H1 (cell line): ENCODE results near the gene RPS6KA2. TPM values are rescaled to one million over a fixed set of nuclear protein-coding genes. Genes with fewer than 3 reads are reported as not detected.
A peak's percentile ranks its signal among the peaks of the same experiment; 100 is the strongest.

Source experiments
- CTCF ChIA-PET: fragments of 300-600 bp; sonication (Branson Sonifier 250); formaldehyde crosslinking; loops from one replicate; lab custom pipeline; 2021; ENCODE audit not compliant: partially characterized antibody; lab: Charles Lee
- POLR2A ChIA-PET: fragments of 300-600 bp; sonication (Branson Sonifier 250); formaldehyde crosslinking; loops from one replicate; lab custom pipeline; 2021; ENCODE audit warnings: inconsistent platforms; ENCODE audit not compliant: partially characterized antibody; lab: Charles Lee
- DNase-seq, 2 experiments: peaks; one replicate each; pipeline versions ENCODE4 v3.0.0 to v3.0.0-alpha.2; 2010 to 2022; ENCODE audit warnings: low spot score in 2 of 2, low read depth in 1 of 2, mixed read lengths in 1 of 2
- FAIRE-seq: peaks from 2 replicates; lab custom pipeline; 2011; peaks lifted over from hg19 to GRCh38; lab: Jason Lieb, UNC
- H2AFZ ChIP-seq: 2 replicates; pipeline ENCODE4 v1.8.1; 2012; ENCODE audit warnings: low read length, inconsistent platforms
- H2AK5ac ChIP-seq: 2 replicates; pipeline ENCODE4 v1.6.1; 2013; ENCODE audit warnings: low read depth, low read length
- H2BK120ac ChIP-seq: replicated peaks from 2 replicates; pipeline ENCODE3; 2013; ENCODE audit warnings: low read depth, low read length, inconsistent platforms
- H2BK12ac ChIP-seq: 2 replicates; pipeline ENCODE4 v1.6.1; 2013; ENCODE audit warnings: low read depth, low read length
- H2BK15ac ChIP-seq: 2 replicates; pipeline ENCODE4 v1.6.1; 2013; ENCODE audit warnings: low read length
- H2BK20ac ChIP-seq: 2 replicates; pipeline ENCODE4 v1.6.1; 2013; ENCODE audit warnings: low read length
- H2BK5ac ChIP-seq: 2 replicates; pipeline ENCODE4 v1.6.1; 2013; ENCODE audit warnings: low read depth, low read length
- H3K14ac ChIP-seq: 2 replicates; pipeline ENCODE4 v1.6.1; 2013; ENCODE audit warnings: inconsistent platforms; ENCODE audit not compliant: insufficient read length
- H3K18ac ChIP-seq: 2 replicates; pipeline ENCODE4 v1.6.1; 2013; ENCODE audit warnings: low read length; ENCODE audit errors: extremely low read depth
- H3K23ac ChIP-seq: 2 replicates; pipeline ENCODE4 v1.6.1; 2013; ENCODE audit warnings: inconsistent platforms; ENCODE audit not compliant: insufficient read length
- H3K23me2 ChIP-seq: 2 replicates; pipeline ENCODE4 v1.6.1; 2013; ENCODE audit warnings: low read depth, low read length
- H3K27ac ChIP-seq: 2 replicates; pipeline ENCODE4 v1.6.1; 2011; ENCODE audit warnings: low read depth, low read length, inconsistent platforms
- H3K27me3 ChIP-seq, 4 experiments: replicated peaks in 1 of 4; 1 replicate in 1 of 4; 2 replicates in 3 of 4; pipeline versions ENCODE4 v1.6.1 to v1.8.1; 2011 to 2013; ENCODE audit warnings: low read length in 3 of 4, mild to moderate bottlenecking in 3 of 4, inconsistent platforms in 2 of 4, mixed read lengths in 2 of 4, moderate library complexity in 1 of 4; ENCODE audit not compliant: control insufficient read depth in 3 of 4, insufficient read depth in 3 of 4; ENCODE audit errors: extremely low read depth in 1 of 4
- H3K36me3 ChIP-seq, 4 experiments: 2 replicates each; pipeline versions ENCODE4 v1.6.1 to v1.8.1; 2011 to 2013; ENCODE audit warnings: mild to moderate bottlenecking in 4 of 4, low read length in 3 of 4, moderate library complexity in 2 of 4, control low read depth in 1 of 4, inconsistent platforms in 1 of 4; ENCODE audit not compliant: insufficient read depth in 4 of 4, control insufficient read depth in 2 of 4
- H3K4ac ChIP-seq: replicated peaks from 2 replicates; pipeline ENCODE3; 2013; ENCODE audit warnings: low read length, low read depth, mixed read lengths, inconsistent platforms; ENCODE audit not compliant: insufficient read length
- H3K4me1 ChIP-seq, 4 experiments: replicated peaks in 1 of 4; 1 replicate in 1 of 4; 2 replicates in 3 of 4; pipeline versions ENCODE4 v1.6.1 to v1.8.1; 2011 to 2013; ENCODE audit warnings: low read length in 3 of 4, inconsistent platforms in 2 of 4, mixed read lengths in 1 of 4; ENCODE audit not compliant: insufficient read depth in 4 of 4, control insufficient read depth in 3 of 4
- H3K4me2 ChIP-seq, 2 experiments: 2 replicates each; pipeline versions ENCODE4 v1.6.1 to v1.8.1; 2011 to 2013; ENCODE audit warnings: low read depth in 2 of 2, low read length in 2 of 2, control low read depth in 1 of 2, inconsistent platforms in 1 of 2, mild to moderate bottlenecking in 1 of 2; ENCODE audit not compliant: insufficient read depth in 1 of 2
- H3K4me3 ChIP-seq, 4 experiments: fragments of 200-600, 300-600 bp in 1 of 4; sonication (generic), shearing (Covaris generic), sonication (Bioruptor Twin) in 1 of 4; 2 replicates each; pipeline versions ENCODE4 v1.5.1 to v1.8.1; 2011 to 2016; ENCODE audit warnings: low read length in 4 of 4, low read depth in 3 of 4, control low read depth in 2 of 4, inconsistent platforms in 2 of 4, mild to moderate bottlenecking in 2 of 4, mixed read lengths in 1 of 4, moderate library complexity in 1 of 4; ENCODE audit not compliant: insufficient read depth in 2 of 4; ENCODE audit errors: extremely low read depth in 1 of 4
- H3K56ac ChIP-seq: replicated peaks from 2 replicates; pipeline ENCODE3; 2013; ENCODE audit warnings: low read depth, mild to moderate bottlenecking, mixed read lengths, low read length, inconsistent platforms; ENCODE audit not compliant: insufficient read length
- H3K79me1 ChIP-seq: 2 replicates; pipeline ENCODE4 v1.6.1; 2013; ENCODE audit warnings: low read depth, low read length, control low read depth
- H3K79me2 ChIP-seq, 2 experiments: 2 replicates each; pipeline versions ENCODE4 v1.6.1 to v1.8.1; 2012 to 2013; ENCODE audit warnings: low read length in 2 of 2, mild to moderate bottlenecking in 2 of 2, inconsistent platforms in 1 of 2; ENCODE audit not compliant: insufficient read depth in 2 of 2, control insufficient read depth in 1 of 2
- H3K9ac ChIP-seq, 4 experiments: replicated peaks in 1 of 4; 1 replicate in 1 of 4; 2 replicates in 3 of 4; pipeline versions ENCODE4 v1.6.1 to v1.8.1; 2011 to 2013; ENCODE audit warnings: low read depth in 3 of 4, low read length in 3 of 4, control low read depth in 2 of 4, mild to moderate bottlenecking in 2 of 4, moderate library complexity in 2 of 4, inconsistent platforms in 1 of 4; ENCODE audit errors: extremely low read depth in 1 of 4
- H3K9me3 ChIP-seq, 2 experiments: 2 replicates each; pipeline versions ENCODE4 v1.6.1 to v1.8.1; 2012 to 2013; ENCODE audit warnings: mild to moderate bottlenecking in 2 of 2, moderate library complexity in 2 of 2, control low read depth in 1 of 2, inconsistent platforms in 1 of 2, low read depth in 1 of 2, low read length in 1 of 2, mixed read lengths in 1 of 2; ENCODE audit not compliant: insufficient read depth in 2 of 2
- H4K20me1 ChIP-seq, 2 experiments: replicated peaks in 1 of 2; 2 replicates each; pipeline versions ENCODE3 to v1.8.1; 2011 to 2013; ENCODE audit warnings: inconsistent platforms in 2 of 2, low read length in 2 of 2, mild to moderate bottlenecking in 1 of 2; ENCODE audit not compliant: insufficient read depth in 2 of 2, control insufficient read depth in 1 of 2
- H4K5ac ChIP-seq: 2 replicates; pipeline ENCODE4 v1.6.1; 2013; ENCODE audit warnings: low read length, low read depth, mixed read lengths, inconsistent platforms; ENCODE audit not compliant: insufficient read length
- H4K8ac ChIP-seq: 2 replicates; pipeline ENCODE4 v1.8.0; 2013; ENCODE audit warnings: mild to moderate bottlenecking, moderate library complexity, low read length, inconsistent platforms; ENCODE audit not compliant: insufficient read depth; ENCODE audit errors: extremely low read depth
- H4K91ac ChIP-seq: replicated peaks from 2 replicates; pipeline ENCODE3; 2013; ENCODE audit warnings: low read length, mixed read lengths, inconsistent platforms; ENCODE audit not compliant: insufficient read length
- EP300 ChIP-seq, 2 experiments: IDR thresholded peaks; 1 replicate in 1 of 2; 2 replicates in 1 of 2; pipeline ENCODE4 v1.6.1; 2011 to 2012; ENCODE audit warnings: low read depth in 2 of 2, low read length in 2 of 2, mild to moderate bottlenecking in 2 of 2, borderline replicate concordance in 1 of 2, inconsistent platforms in 1 of 2, moderate library complexity in 1 of 2
- JUN ChIP-seq: IDR thresholded peaks from 2 replicates; pipeline ENCODE4 v1.6.1; 2011; ENCODE audit warnings: low read depth, mild to moderate bottlenecking, improper control_type of control experiment, low read length
- MAFK ChIP-seq: IDR thresholded peaks from 2 replicates; pipeline ENCODE4 v1.6.1; 2012; ENCODE audit warnings: low read depth, mild to moderate bottlenecking, improper control_type of control experiment, low read length
- PHF8 ChIP-seq: fragments of 200-600 bp; sonication (generic); conservative IDR thresholded peaks from 2 replicates; pipeline ENCODE4 v1.7.1; 2012; ENCODE audit warnings: low read depth, mild to moderate bottlenecking, inconsistent platforms, low read length, moderate library complexity
- RAD21 ChIP-seq, 2 experiments: IDR thresholded peaks in 1 of 2; conservative IDR thresholded peaks in 1 of 2; 2 replicates each; pipeline ENCODE4 v1.6.1; 2011; ENCODE audit warnings: low read depth in 2 of 2, low read length in 2 of 2, improper control_type of control experiment in 1 of 2, inconsistent platforms in 1 of 2, mild to moderate bottlenecking in 1 of 2, moderate library complexity in 1 of 2
- SIX5 ChIP-seq: IDR thresholded peaks from 2 replicates; pipeline ENCODE4 v1.6.1; 2011; ENCODE audit warnings: mild to moderate bottlenecking, low read depth, low read length
- SP1 ChIP-seq: IDR thresholded peaks from 2 replicates; pipeline ENCODE4 v1.6.1; 2011; ENCODE audit warnings: low read depth, low read length
- SP4 ChIP-seq: IDR thresholded peaks from 2 replicates; pipeline ENCODE4 v1.6.1; 2012; ENCODE audit warnings: low read length, inconsistent platforms
- YY1 ChIP-seq: IDR thresholded peaks from 2 replicates; pipeline ENCODE4 v1.6.1; 2011; ENCODE audit warnings: low read depth, mild to moderate bottlenecking, low read length
- WGBS, 2 experiments: shearing (Covaris generic) in 1 of 2; methylation state at CpG; one replicate each; pipeline versions ENCODE4 v1.1.6 to v1.1.7; 2013 to 2015; ENCODE audit warnings: low lambda C conversion rate in 2 of 2, mixed read lengths in 2 of 2, inconsistent platforms in 1 of 2, low coverage in 1 of 2, missing lambda C conversion rate in 1 of 2; ENCODE audit not compliant: insufficient replicate concordance in 2 of 2, insufficient coverage in 1 of 2, insufficient read length in 1 of 2; ENCODE audit errors: extremely low coverage in 1 of 2, missing lambda C conversion rate in 1 of 2; 5-methylcytosine and 5-hydroxymethylcytosine counted together
- polyA plus RNA-seq, 7 experiments: library from polyadenylated mRNA; depleted of rRNA in 3 of 7; stranded (reverse) in 5 of 7; unstranded in 2 of 7; fragments of >200 nt in 5 of 7; fragments of 200-250 nt in 2 of 7; gene quantifications; 1 replicate in 5 of 7; 2 replicates in 1 of 7; 4 replicates in 1 of 7; pipeline versions ENCODE4 v1.2.1 to v1.2.3, GENCODE V29; 2011 to 2013; ENCODE audit warnings: missing spikeins in 2 of 7, mixed read lengths in 2 of 7
- total RNA-seq: library from RNA; stranded (reverse); fragmentation: NEBNext Ultra II Directional; extraction: Animal tissue kit (Norgen Biotek cat#: 25700); gene quantifications from 2 replicates; pipeline ENCODE4 v1.2.1, GENCODE V29; 2021

RPS6KA2 gene
- total and polyA plus RNA-seq, 2 of the 8 experiments (the other 6 are each of a cell fraction or from before 2014, with no cell fraction given), result 8.8 to 25.7 TPM

- no peak overlapping the region for H3K4me2 ChIP-seq
Measured at GRCh38 chr6:166541366-166541765, 85.7 kb downstream of the RPS6KA2 start.

More at GRCh38 chr6:166541366-166541765, 85.7 kb downstream of the RPS6KA2 start:
- H4K5ac ChIP-seq, result no peak overlapping the region
- H3K9me3 ChIP-seq, result no peaks in the 10 kb centered on the region
- no peak overlapping the region for H3K9ac ChIP-seq
- CTCF ChIA-PET, result interaction anchor here (0.7 to 1.5 kb wide), 3 partner anchors 10 to 15 kb away, joined by 3 to 4 read pairs (median 4); no protein-coding TSS in a partner anchor
- no peak overlapping the region for H2BK20ac ChIP-seq
- POLR2A ChIA-PET, result interaction anchor here (1.1 to 1.6 kb wide), 4 partner anchors 15 to 86 kb away, joined by 3 to 4 read pairs (median 3); partner anchors contain the start of gene RPS6KA2
- no peak overlapping the region for H2BK120ac ChIP-seq
- H4K8ac ChIP-seq, result no peak overlapping the region
- no peak overlapping the region for H3K14ac ChIP-seq
- 94% methylated on average over 10 of the region's 12 CpGs; no CpG with 5 or more reads in 1 of the 2 experiments for whole genome bisulfite sequencing, 2 experiments
- H3K36me3 ChIP-seq, result peaks cover 0 to 3% (median 0%) of the 10 kb centered on the region in 4 experiments; a peak in 1 of 8 replicates
- no peak overlapping the region for H4K91ac ChIP-seq
- no peak overlapping the region for H3K4me3 ChIP-seq
- H2BK15ac ChIP-seq, result no peak overlapping the region
- no peak overlapping the region for H3K23ac ChIP-seq
- H3K23me2 ChIP-seq, result no peaks in the 10 kb centered on the region
- H3K27ac ChIP-seq, result no peak overlapping the region
- FAIRE-seq (no peak), DNase-seq (no peak)
- H3K56ac ChIP-seq, result no peak overlapping the region
- no peaks in the 10 kb centered on the region; a peak in 1 of 4 replicates for H3K79me2 ChIP-seq
- peaks cover 7 to 16% (median 9%) of the 10 kb centered on the region in 4 experiments; a peak in 5 of 7 replicates for H3K4me1 ChIP-seq
- H3K4ac ChIP-seq, result no peak overlapping the region
- H4K20me1 ChIP-seq, result peaks cover 0 to 2% of the 10 kb centered on the region in 2 experiments
- no peak overlapping the region for H3K18ac ChIP-seq
- H2BK5ac ChIP-seq, result peak overlapping the region; percentile 31; the same call in 1 of the 2 replicates
- 0 out of 2 replicates have a peak overlapping the region, but pooled peaks have one; percentile 42 for H2AK5ac ChIP-seq
- H2BK12ac ChIP-seq, result peak overlapping the region; percentile 82; the same call in 1 of the 2 replicates
- peaks cover 3% of the 10 kb centered on the region for H3K79me1 ChIP-seq
- no peak overlapping the region for H2AFZ ChIP-seq
- no peaks in the 10 kb centered on the region for H3K27me3 ChIP-seq
- TF ChIP-seq SIX5 (no peak), JUN (no peak), SP4 (no peak), YY1 (no peak), PHF8 (no peak), MAFK (no peak), SP1 (no peak), RAD21 (IDR thresholded peaks at IDR 0.05 in 1 of 2, conservative IDR thresholded peaks at IDR 0.05 in 1 of 2; ENCODE audit: low read depth in 2 of 2, low read length in 2 of 2) (no peak), EP300 (IDR thresholded peaks at IDR 0.05; ENCODE audit: borderline replicate concordance in 1 of 2, low read depth in 2 of 2, low read length in 2 of 2) (no peak)
